ENCODE data around the gene OR6C70. TPM values are rescaled to one million over a fixed set of nuclear protein-coding genes. Genes with fewer than 3 reads are reported as not detected.

OR6C70 gene
- total RNA-seq (not detected), polyA plus RNA-seq (not detected)
- long read RNA-seq, donor 1 = 0 reads
- long read RNA-seq, donor 2 = 0 reads
- long read RNA-seq, donor 3 = 0 reads
- long read RNA-seq, donor 4 = 0 reads
- long read RNA-seq, donor 5 = 0 reads
- long read RNA-seq, donor 6 = 0 reads
- long read RNA-seq, donor 7 = 0 reads
- long read RNA-seq, donor 8 = 0 reads
- long read RNA-seq, donor 9 = 0 reads
- long read RNA-seq, donor 10 = 0 reads

DNA sequence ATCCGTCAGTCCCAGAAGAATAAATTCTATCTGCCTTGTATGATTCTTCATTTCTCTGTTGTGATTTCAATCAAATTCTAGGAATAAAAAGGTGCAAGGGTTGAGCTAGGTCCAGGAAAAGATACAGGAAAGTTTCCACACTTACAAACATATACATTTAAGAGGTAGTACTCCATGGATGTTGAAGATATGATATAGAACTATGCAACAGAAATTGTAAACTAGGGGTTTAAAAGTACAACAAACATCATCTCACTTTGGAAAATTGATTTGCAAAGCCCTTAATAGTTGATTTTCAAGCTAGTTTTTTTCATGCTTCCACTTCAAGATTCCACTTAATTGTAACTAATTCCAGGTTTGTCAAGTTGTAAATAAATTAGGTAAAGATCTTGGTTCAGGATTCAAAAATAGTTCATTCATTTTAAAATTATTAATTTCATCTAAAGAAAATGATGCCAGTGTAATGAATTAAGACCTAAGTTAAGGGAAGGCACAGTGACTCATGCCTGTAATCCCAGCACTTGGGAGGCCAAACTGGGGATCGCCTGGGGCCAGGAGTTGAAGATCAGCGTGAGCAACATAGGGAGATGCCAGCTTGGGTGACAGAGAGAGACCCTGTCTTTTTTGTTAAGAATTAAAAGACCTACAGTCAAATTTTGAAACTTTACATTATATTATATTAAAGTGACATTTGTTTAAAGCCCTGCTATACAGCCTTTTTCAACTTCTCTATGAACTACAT lies at the start of gene OR6C70:
Gene OR6C70 (minus strand): TSS at position 51 of the 742 bp plus-strand sequence. CDS start 0 bp downstream, at position 51.
- intact Hi-C loops (cut with DNase I; ENCODE audit: low total_unique reads) = no loop called here

DNA sequence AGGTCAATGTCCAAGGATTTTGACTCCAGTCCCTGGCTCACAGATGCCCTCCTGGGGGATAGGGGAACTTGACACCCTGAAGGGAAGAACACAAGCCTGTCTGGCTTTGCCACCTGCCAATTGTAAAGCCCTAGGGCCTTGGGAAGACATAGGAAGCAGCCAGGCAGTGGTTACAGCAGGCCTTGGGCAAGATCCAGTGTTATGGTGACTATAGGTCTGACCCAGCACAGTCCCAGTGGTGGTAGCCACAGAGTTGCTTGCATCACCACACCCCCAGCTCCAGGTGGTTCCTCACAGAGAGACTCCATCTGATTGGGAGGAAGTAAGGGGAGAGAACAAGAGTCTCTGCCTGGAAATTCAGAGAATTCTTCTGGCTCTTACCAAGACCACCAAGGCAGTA lies 46.5 kb upstream of the OR6C70 start:
- Histone ChIP-seq H3K36me3 (no peaks in the 10 kb centered on the region), H3K27ac (no peak overlapping the region), H3K4me3 (no peak overlapping the region), H3K9me3 (peaks cover 0 to 3% (median 0%) of the 10 kb centered on the region in 4 donors), H3K27me3 (no peaks in the 10 kb centered on the region), H3K4me1 (no peaks in the 10 kb centered on the region)
- intact Hi-C loops (cut with DNase I; ENCODE audit: low total_unique reads) = no loop called here
- no peak for TF ChIP-seq POLR2A (IDR thresholded peaks at IDR 0.05)
- no peak for TF ChIP-seq POLR2AphosphoS5 (IDR thresholded peaks at IDR 0.05)
- no peak for TF ChIP-seq EP300 (IDR thresholded peaks at IDR 0.05)
- TF ChIP-seq, protein P1, sequence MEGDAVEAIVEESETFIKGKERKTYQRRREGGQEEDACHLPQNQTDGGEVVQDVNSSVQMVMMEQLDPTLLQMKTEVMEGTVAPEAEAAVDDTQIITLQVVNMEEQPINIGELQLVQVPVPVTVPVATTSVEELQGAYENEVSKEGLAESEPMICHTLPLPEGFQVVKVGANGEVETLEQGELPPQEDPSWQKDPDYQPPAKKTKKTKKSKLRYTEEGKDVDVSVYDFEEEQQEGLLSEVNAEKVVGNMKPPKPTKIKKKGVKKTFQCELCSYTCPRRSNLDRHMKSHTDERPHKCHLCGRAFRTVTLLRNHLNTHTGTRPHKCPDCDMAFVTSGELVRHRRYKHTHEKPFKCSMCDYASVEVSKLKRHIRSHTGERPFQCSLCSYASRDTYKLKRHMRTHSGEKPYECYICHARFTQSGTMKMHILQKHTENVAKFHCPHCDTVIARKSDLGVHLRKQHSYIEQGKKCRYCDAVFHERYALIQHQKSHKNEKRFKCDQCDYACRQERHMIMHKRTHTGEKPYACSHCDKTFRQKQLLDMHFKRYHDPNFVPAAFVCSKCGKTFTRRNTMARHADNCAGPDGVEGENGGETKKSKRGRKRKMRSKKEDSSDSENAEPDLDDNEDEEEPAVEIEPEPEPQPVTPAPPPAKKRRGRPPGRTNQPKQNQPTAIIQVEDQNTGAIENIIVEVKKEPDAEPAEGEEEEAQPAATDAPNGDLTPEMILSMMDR (IDR thresholded peaks at IDR 0.05) = no peak
- no peak for DNase-seq

More for the DNA sequence above, at the start of gene OR6C70:
- TF ChIP-seq POLR2AphosphoS5 (IDR thresholded peaks at IDR 0.05) = no peak
- TF ChIP-seq, protein P1 (IDR thresholded peaks at IDR 0.05) = no peak
- no peak for TF ChIP-seq POLR2A (IDR thresholded peaks at IDR 0.05)
- TF ChIP-seq EP300 (IDR thresholded peaks at IDR 0.05) = no peak
- Histone ChIP-seq H3K4me3 (no peak within 1 kb of the TSS), H3K27me3 (no peaks in the 10 kb centered on the region), H3K36me3 (no peaks in the 10 kb centered on the region), H3K4me1 (no peaks in the 10 kb centered on the region), H3K9me3 (no peaks in the 10 kb centered on the region), H3K27ac (no peak within 1 kb of the TSS)
- DNase-seq = no peak
- 71 to 88% (median 88%) methylated on average over 3 of the region's 3 CpGs for WGBS, 5 donors

DNA sequence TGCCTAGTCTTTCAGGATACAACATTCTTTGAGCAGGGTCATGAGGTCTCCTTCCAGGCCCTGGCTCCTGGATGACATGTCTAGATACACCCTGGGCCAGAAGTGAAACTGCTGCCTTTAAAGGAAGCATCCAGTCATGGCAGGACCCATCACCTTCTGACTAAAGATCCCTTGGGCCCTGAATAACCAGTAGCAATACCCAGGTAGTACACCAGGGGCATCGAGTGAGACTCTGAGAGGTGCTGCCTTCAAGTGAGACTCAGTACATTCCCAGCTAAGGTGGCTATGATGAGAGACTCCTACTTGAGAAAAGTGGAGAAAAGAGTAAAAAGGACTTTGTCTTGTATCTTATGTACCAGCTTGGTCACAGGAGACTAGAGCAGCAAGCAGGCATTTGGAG lies 45.8 kb upstream of the OR6C70 start:
- intact Hi-C loops (cut with DNase I; ENCODE audit: low total_unique reads) = no loop called here
- TF ChIP-seq POLR2A (IDR thresholded peaks at IDR 0.05) = no peak
- TF ChIP-seq POLR2AphosphoS5 (IDR thresholded peaks at IDR 0.05) = no peak
- TF ChIP-seq EP300 (IDR thresholded peaks at IDR 0.05) = no peak
- TF ChIP-seq, protein P1 (IDR thresholded peaks at IDR 0.05) = no peak
- H3K27me3 ChIP-seq = no peaks in the 10 kb centered on the region
- no peak overlapping the region for H3K27ac ChIP-seq
- H3K4me1 ChIP-seq = no peaks in the 10 kb centered on the region
- no peak for DNase-seq
- H3K9me3 ChIP-seq = peaks cover 0 to 3% (median 0%) of the 10 kb centered on the region in 4 donors
- WGBS, 5 donors = 50 to 92% (median 67%) methylated on average over 1 of the region's 1 CpG
- H3K36me3 ChIP-seq = no peaks in the 10 kb centered on the region
- H3K4me3 ChIP-seq = no peak overlapping the region

DNA sequence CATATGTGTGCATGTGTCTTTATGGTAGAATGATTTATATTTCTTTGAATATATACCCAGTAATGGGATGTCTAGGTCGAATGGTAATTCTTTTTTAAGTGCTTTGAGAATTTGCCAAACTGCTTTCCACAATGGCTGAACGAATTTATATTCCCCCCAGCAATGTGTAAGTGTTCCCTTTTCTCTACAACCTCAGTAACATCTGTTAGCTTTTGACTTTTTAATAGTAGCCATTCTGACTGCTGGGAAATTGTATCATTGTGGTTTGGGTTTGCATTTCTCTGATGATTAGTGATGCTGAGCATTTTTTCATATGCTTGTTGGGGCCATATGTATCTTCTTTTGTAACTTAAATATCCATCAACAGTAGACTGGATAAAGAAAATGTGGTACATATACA lies 31.7 kb upstream of the OR6C70 start:
- DNase-seq = no peak
- H3K27ac ChIP-seq = no peak overlapping the region
- TF ChIP-seq EP300 (IDR thresholded peaks at IDR 0.05) = no peak
- TF ChIP-seq POLR2A (IDR thresholded peaks at IDR 0.05) = no peak
- TF ChIP-seq, protein P1 (IDR thresholded peaks at IDR 0.05) = no peak
- no peak for TF ChIP-seq POLR2AphosphoS5 (IDR thresholded peaks at IDR 0.05)
- H3K36me3 ChIP-seq = no peaks in the 10 kb centered on the region
- H3K4me3 ChIP-seq = no peak overlapping the region
- peaks cover 0 to 11% (median 4%) of the 10 kb centered on the region in 4 donors for H3K4me1 ChIP-seq
- H3K27me3 ChIP-seq = no peaks in the 10 kb centered on the region
- no peaks in the 10 kb centered on the region for H3K9me3 ChIP-seq
- 34 to 46% (median 38%) methylated on average over 2 of the region's 2 CpGs for WGBS, 5 donors
- intact Hi-C loops (cut with DNase I; ENCODE audit: low total_unique reads) = no loop called here
